Stimulated activated CD8-positive, alpha-beta memory T cell treated with anti-CD3 and anti-CD28 coated beads, Interleukin-4, amount 100 ng/mL, for 48 hours (primary cell): ENCODE measurements around the gene OSGIN1.

Experiments
- DNase-seq: peaks from one replicate; pipeline ENCODE4 v3.0.0-alpha.2; 2020

OSGIN1 gene

GRCh38 chr16:83974475-83974874 lies 21.4 kb downstream of the OSGIN1 start:
- no peak for DNase-seq

GRCh38 chr16:83975590-83976260 lies 22.7 kb downstream of the OSGIN1 start:
- DNase-seq, result no peak

- DNase-seq, result no peak
These were observed 24.2 kb downstream of the OSGIN1 start for GRCh38 chr16:83977056-83977815.

- no peak for DNase-seq
These were observed 25.4 kb downstream of the OSGIN1 start for GRCh38 chr16:83978401-83978904.

- DNase-seq, result no peak
These were observed 26.4 kb downstream of the OSGIN1 start for GRCh38 chr16:83979441-83979840.

GRCh38 chr16:83980794-83981193 lies 27.8 kb downstream of the OSGIN1 start:
- no peak for DNase-seq

GRCh38 chr16:83981799-83982198 lies 28.8 kb downstream of the OSGIN1 start:
- DNase-seq, result no peak

- DNase-seq, result no peak
These were observed 30.5 kb downstream of the OSGIN1 start for GRCh38 chr16:83983491-83983890.

- DNase-seq, result no peak
These were observed 36.3 kb downstream of the OSGIN1 start for GRCh38 chr16:83989300-83989699.

- no peak for DNase-seq
These were observed 37.5 kb downstream of the OSGIN1 start for GRCh38 chr16:83990492-83990891.

- DNase-seq, result no peak
These were observed 39.6 kb downstream of the OSGIN1 start for GRCh38 chr16:83992624-83993023.

- DNase-seq, result no peak
These were observed 41.0 kb downstream of the OSGIN1 start for GRCh38 chr16:83994087-83994486.

- DNase-seq, result no peak
These were observed 41.7 kb downstream of the OSGIN1 start for GRCh38 chr16:83994703-83995102.

- no peak for DNase-seq
These were observed 42.7 kb downstream of the OSGIN1 start for GRCh38 chr16:83995754-83996153.

- no peak for DNase-seq
These were observed 43.6 kb downstream of the OSGIN1 start for GRCh38 chr16:83996481-83997252.

GRCh38 chr16:83998091-83998490 lies 45.1 kb downstream of the OSGIN1 start:
- DNase-seq, result no peak

GRCh38 chr16:84000989-84001642 lies 48.1 kb downstream of the OSGIN1 start:
- no peak for DNase-seq

- no peak for DNase-seq
These were observed 48.7 kb downstream of the OSGIN1 start for GRCh38 chr16:84001726-84002125.

GRCh38 chr16:84003038-84003437 lies 50.0 kb downstream of the OSGIN1 start:
- no peak for DNase-seq

- DNase-seq, result no peak
These were observed 51.4 kb downstream of the OSGIN1 start for GRCh38 chr16:84004442-84004841.

- DNase-seq, result no peak
These were observed 52.4 kb downstream of the OSGIN1 start for GRCh38 chr16:84005391-84005790.

GRCh38 chr16:84007520-84007919 lies 54.5 kb downstream of the OSGIN1 start:
- DNase-seq, result no peak

- no peak for DNase-seq
These were observed 54.9 kb downstream of the OSGIN1 start for GRCh38 chr16:84007965-84008364.
